OCI-LY7 (cell line): ENCODE data around the gene IHH. TPM values are rescaled to one million over a fixed set of nuclear protein-coding genes. Genes with fewer than 3 reads are reported as not detected.
A peak's percentile ranks its signal among the peaks of the same experiment; 100 is the strongest.

Experiments
- BruUV-seq: library from RNA; stranded (reverse); fragments of 400-500 nt; replicated peaks from 2 replicates; lab custom pipeline; 2021; lab: Mats Ljungman, UMichigan
- CTCF ChIA-PET: fragments of 300-600 bp; sonication (Branson Sonifier 250); formaldehyde crosslinking; loops from one replicate; lab custom pipeline; 2022; ENCODE audit warnings: antibody characterized with exemption; ENCODE audit not compliant: unreplicated experiment; lab: Charles Lee
- POLR2A ChIA-PET: fragments of 300-600 bp; sonication (Branson Sonifier 250); formaldehyde crosslinking; loops from one replicate; lab custom pipeline; 2022; ENCODE audit warnings: antibody characterized with exemption; lab: Charles Lee
- DNase-seq: peaks from one replicate; pipeline ENCODE4 v3.0.0-alpha.2; 2015; ENCODE audit warnings: low spot score
- H2AFZ ChIP-seq: fragments of 200-600 bp; sonication (generic), shearing (Covaris generic); 2 replicates; pipeline ENCODE4 v1.6.1; 2014; ENCODE audit warnings: mild to moderate bottlenecking, antibody characterized with exemption, low read length, moderate library complexity
- H3K27ac ChIP-seq: fragments of 200-600 bp; sonication (generic); 2 replicates; pipeline ENCODE4 v1.5.1; 2014; ENCODE audit warnings: mixed run types, low read depth, mild to moderate bottlenecking, moderate library complexity, low read length, inconsistent platforms; ENCODE audit not compliant: poor library complexity, severe bottlenecking
- H3K36me3 ChIP-seq: fragments of 200-600 bp; sonication (generic); 2 replicates; pipeline ENCODE4 v1.6.1; 2014; ENCODE audit warnings: mild to moderate bottlenecking, antibody characterized with exemption, low read length, moderate library complexity, mixed read lengths; ENCODE audit not compliant: insufficient read depth
- H3K4me1 ChIP-seq: fragments of 200-600 bp; sonication (generic); 2 replicates; pipeline ENCODE4 v1.5.1; 2014; ENCODE audit warnings: mild to moderate bottlenecking, low read length; ENCODE audit not compliant: insufficient read depth, poor library complexity, severe bottlenecking
- H3K4me2 ChIP-seq: fragments of 200-600 bp; sonication (generic); 2 replicates; pipeline ENCODE4 v1.6.1; 2014; ENCODE audit warnings: mild to moderate bottlenecking, low read length
- H3K4me3 ChIP-seq: fragments of 200-600 bp; sonication (generic); 2 replicates; pipeline ENCODE4 v1.5.1; 2014; ENCODE audit warnings: mild to moderate bottlenecking, low read depth, low read length; ENCODE audit not compliant: poor library complexity, severe bottlenecking
- H3K79me2 ChIP-seq: fragments of 200-600 bp; sonication (generic); 2 replicates; pipeline ENCODE4 v1.6.1; 2016; ENCODE audit warnings: low read depth, mild to moderate bottlenecking, low read length, moderate library complexity, mixed read lengths; ENCODE audit not compliant: insufficient read depth
- H3K9me2 ChIP-seq: fragments of 200-600 bp; sonication (generic); 2 replicates; pipeline ENCODE4 v1.6.1; 2016; ENCODE audit warnings: mild to moderate bottlenecking, low read length, mixed read lengths; ENCODE audit not compliant: insufficient read depth
- H3K9me3 ChIP-seq: fragments of 200-600 bp; sonication (generic); 2 replicates; pipeline ENCODE4 v1.6.1; 2014; ENCODE audit warnings: mild to moderate bottlenecking, mixed run types, low read length, mixed read lengths
- H4K20me1 ChIP-seq: fragments of 200-600 bp; sonication (generic); 2 replicates; pipeline ENCODE4 v1.6.1; 2014; ENCODE audit warnings: mild to moderate bottlenecking, antibody characterized with exemption, low read length, moderate library complexity, mixed read lengths; ENCODE audit not compliant: insufficient read depth
- EZH2phosphoT487 ChIP-seq: fragments of 200-600 bp; sonication (generic); IDR thresholded peaks from 2 replicates; pipeline ENCODE4 v1.6.1; 2018; ENCODE audit warnings: low read depth, borderline replicate concordance, mild to moderate bottlenecking, mixed run types, antibody characterized with exemption, low read length, moderate library complexity, mixed read lengths
- intact Hi-C: fragments of 100-400 bp; cut with micrococcal nuclease; formaldehyde crosslinking; loops from one replicate; pipeline ENCODE4 v1.10.0; 2022; ENCODE audit not compliant: unreplicated experiment
- total RNA-seq, 2 experiments: library from RNA; depleted of rRNA in 1 of 2; stranded (reverse); fragments of >200 nt in 1 of 2; shearing (Covaris generic) in 1 of 2; gene quantifications; 2 replicates each; pipeline ENCODE4 v1.2.3, GENCODE V29; 2014 to 2022
- TF ChIP-seq, protein P1 (sequence below): fragments of 200-600 bp; sonication (generic); conservative IDR thresholded peaks from 2 replicates; pipeline ENCODE4 v1.5.1; 2014; ENCODE audit warnings: mild to moderate bottlenecking, antibody characterized with exemption, low read length, moderate library complexity, mixed read lengths

The IHH gene
- total RNA-seq, 2 experiments from 2014 or later, result not detected

- Histone ChIP-seq H3K79me2 (no peaks in the 10 kb centered on the region), H3K4me2 (no peak overlapping the region), H4K20me1 (no peaks in the 10 kb centered on the region), H3K9me3 (no peaks in the 10 kb centered on the region), H3K9me2 (no peaks in the 10 kb centered on the region), H3K27ac (no peak overlapping the region), H3K4me3 (no peak overlapping the region), H3K36me3 (no peaks in the 10 kb centered on the region), H3K4me1 (no peaks in the 10 kb centered on the region), H2AFZ (no peak overlapping the region)
- DNase-seq, result no peak
- ChIA-PET POLR2A (no interaction called here), CTCF (no interaction called here)
- intact Hi-C loops, result no loop called here
- BruUV-seq, result no TSS peak
- TF ChIP-seq EZH2phosphoT487, result no peak
- TF ChIP-seq, protein P1, sequence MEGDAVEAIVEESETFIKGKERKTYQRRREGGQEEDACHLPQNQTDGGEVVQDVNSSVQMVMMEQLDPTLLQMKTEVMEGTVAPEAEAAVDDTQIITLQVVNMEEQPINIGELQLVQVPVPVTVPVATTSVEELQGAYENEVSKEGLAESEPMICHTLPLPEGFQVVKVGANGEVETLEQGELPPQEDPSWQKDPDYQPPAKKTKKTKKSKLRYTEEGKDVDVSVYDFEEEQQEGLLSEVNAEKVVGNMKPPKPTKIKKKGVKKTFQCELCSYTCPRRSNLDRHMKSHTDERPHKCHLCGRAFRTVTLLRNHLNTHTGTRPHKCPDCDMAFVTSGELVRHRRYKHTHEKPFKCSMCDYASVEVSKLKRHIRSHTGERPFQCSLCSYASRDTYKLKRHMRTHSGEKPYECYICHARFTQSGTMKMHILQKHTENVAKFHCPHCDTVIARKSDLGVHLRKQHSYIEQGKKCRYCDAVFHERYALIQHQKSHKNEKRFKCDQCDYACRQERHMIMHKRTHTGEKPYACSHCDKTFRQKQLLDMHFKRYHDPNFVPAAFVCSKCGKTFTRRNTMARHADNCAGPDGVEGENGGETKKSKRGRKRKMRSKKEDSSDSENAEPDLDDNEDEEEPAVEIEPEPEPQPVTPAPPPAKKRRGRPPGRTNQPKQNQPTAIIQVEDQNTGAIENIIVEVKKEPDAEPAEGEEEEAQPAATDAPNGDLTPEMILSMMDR, result no peak
These were observed 11.4 kb downstream of the IHH start for GRCh38 chr2:219049282-219049681.

DNA sequence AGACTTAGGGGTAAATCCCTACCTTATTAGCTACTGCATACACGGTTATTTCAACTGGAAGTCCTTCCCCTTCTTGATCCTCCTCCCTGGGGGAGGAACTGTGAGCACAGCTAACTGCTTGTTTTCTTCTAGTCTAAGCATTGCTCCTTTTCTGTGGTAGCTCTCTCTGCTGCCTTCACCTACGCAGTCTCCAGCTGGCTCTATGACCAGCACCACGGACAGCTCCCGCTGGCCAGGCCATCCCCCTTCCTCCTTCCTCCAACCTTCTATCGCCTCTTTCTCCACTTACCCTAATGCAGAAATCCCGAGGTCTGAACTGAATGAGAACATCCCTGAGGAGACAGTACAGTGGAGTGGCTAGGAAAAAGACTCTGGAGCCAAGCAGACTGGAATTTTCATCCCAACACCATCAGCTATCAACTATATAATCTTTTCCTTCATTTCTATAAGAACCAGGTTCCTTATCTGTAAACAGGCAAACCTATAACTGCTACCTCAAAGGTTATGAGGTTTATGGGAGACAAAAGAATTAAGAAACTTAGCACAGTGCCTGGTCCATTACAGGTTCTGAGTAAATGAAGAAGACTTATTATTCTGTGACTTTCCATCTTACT lies 14.7 kb downstream of the IHH start:
- H3K9me3 ChIP-seq, result no peaks in the 10 kb centered on the region
- DNase-seq, result peak; percentile 11
- BruUV-seq, result no TSS peak
- intact Hi-C loops, result no loop called here
- H4K20me1 ChIP-seq, result no peaks in the 10 kb centered on the region
- no peaks in the 10 kb centered on the region for H3K79me2 ChIP-seq
- H3K27ac ChIP-seq, result no peak overlapping the region
- CTCF ChIA-PET, result interaction anchor here (0.5 kb wide), 1 partner anchor 453 kb away, joined by 3 read pairs; the partner anchor contains the start of gene GMPPA
- H3K4me2 ChIP-seq, result no peak overlapping the region
- H3K9me2 ChIP-seq, result no peaks in the 10 kb centered on the region
- H3K4me1 ChIP-seq, result no peaks in the 10 kb centered on the region
- no peak overlapping the region for H3K4me3 ChIP-seq
- no peak overlapping the region for H2AFZ ChIP-seq
- TF ChIP-seq, protein P1, result no peak
- TF ChIP-seq EZH2phosphoT487, result no peak
- POLR2A ChIA-PET, result interaction anchor here (0.6 kb wide), 1 partner anchor 166 kb away, joined by 9 read pairs; no protein-coding TSS in a partner anchor
- H3K36me3 ChIP-seq, result no peaks in the 10 kb centered on the region

- POLR2A ChIA-PET, result interaction anchor here (0.8 kb wide), 1 partner anchor 61 kb away, joined by 3 read pairs; no protein-coding TSS in a partner anchor
- no TSS peak for BruUV-seq
- no peak for TF ChIP-seq EZH2phosphoT487
- TF ChIP-seq, protein P1, result no peak
These were observed 18.0 kb downstream of the IHH start for GRCh38 chr2:219042750-219043149.

More at GRCh38 chr2:219042750-219043149, 18.0 kb downstream of the IHH start:
- Histone ChIP-seq H2AFZ (no peak overlapping the region), H3K9me2 (no peaks in the 10 kb centered on the region), H3K36me3 (no peaks in the 10 kb centered on the region), H3K4me2 (no peak overlapping the region), H3K4me1 (no peaks in the 10 kb centered on the region), H3K9me3 (no peaks in the 10 kb centered on the region), H3K27ac (no peak overlapping the region), H3K4me3 (no peak overlapping the region), H4K20me1 (no peaks in the 10 kb centered on the region), H3K79me2 (no peaks in the 10 kb centered on the region)
- no peak for DNase-seq
- CTCF ChIA-PET, result interaction anchor here (0.5 kb wide), 1 partner anchor 46 kb away, joined by 8 read pairs; no protein-coding TSS in a partner anchor
- intact Hi-C loops, result no loop called here
